Left hindlimb (tissue), 1 donor: ENCODE results near the gene TDRD10.

ENCODE experiments used
- DNase-seq: peaks from one replicate; pipeline ENCODE4 v3.0.0-alpha.2; 2018

Gene TDRD10

GRCh38 chr1:154583773-154584172 is 81.8 kb downstream of the TDRD10 start:
- DNase-seq, result no peak

GRCh38 chr1:154584267-154584994 is 82.4 kb downstream of the TDRD10 start:
- no peak for DNase-seq

- DNase-seq, result no peak
Observed at GRCh38 chr1:154586231-154586630, 84.2 kb downstream of the TDRD10 start.

- DNase-seq, result no peak
Observed at GRCh38 chr1:154586641-154587040, 84.6 kb downstream of the TDRD10 start.

GRCh38 chr1:154589780-154590179 is 87.8 kb downstream of the TDRD10 start:
- DNase-seq, result no peak

- no peak for DNase-seq
Observed at GRCh38 chr1:154590756-154591155, 88.7 kb downstream of the TDRD10 start.

GRCh38 chr1:154591206-154591605 is 89.2 kb downstream of the TDRD10 start:
- DNase-seq, result no peak

- no peak for DNase-seq
Observed at GRCh38 chr1:154593390-154593789, 91.4 kb downstream of the TDRD10 start.

GRCh38 chr1:154594811-154595210 is 92.8 kb downstream of the TDRD10 start:
- no peak for DNase-seq

- no peak for DNase-seq
Observed at GRCh38 chr1:154595621-154596020, 93.6 kb downstream of the TDRD10 start.
